ENCODE results near the gene CCDC28B.
"Not testable (repeated sequence)": the region's sequence is repeated elsewhere in the genome, so short reads cannot be mapped to it uniquely, and the experiment has no call there.

The CCDC28B gene

GRCh38 chr1:32200226-32201010 lies at the start of gene CCDC28B:
Gene CCDC28B (plus strand): TSS chr1:32200595. CDS start chr1:32201936, 1,341 bp downstream.
- Histone ChIP-seq H3K4me3 (ENCODE audit: low read depth, low read length) (peak within 1 kb of the TSS; percentile 72), H3K27me3 (replicated peaks) (no peaks in the 10 kb centered on the region), H3K36me3 (replicated peaks) (peaks cover 28% of the 10 kb centered on the region), H3K27ac (peak within 1 kb of the TSS; percentile 86)
- DNase-seq = peak; percentile 68
- in situ Hi-C loops (cut with HindIII; ENCODE audit: low pct_ligation_motif_present, low sequenced_read_pairs) = no loop called here
- no peak for TF ChIP-seq CTCF (IDR thresholded peaks at IDR 0.05; ENCODE audit: low read depth, low read length, missing control alignments)

- H3K27ac ChIP-seq = peak overlapping the region; percentile 56
- no peak overlapping the region for H3K4me3 ChIP-seq (ENCODE audit: low read depth, low read length)
- in situ Hi-C loops (cut with HindIII; ENCODE audit: low pct_ligation_motif_present, low sequenced_read_pairs) = no loop called here
- H3K36me3 ChIP-seq (replicated peaks) = peaks cover 3% of the 10 kb centered on the region
- no peak for TF ChIP-seq CTCF (IDR thresholded peaks at IDR 0.05; ENCODE audit: low read depth, low read length, missing control alignments)
- no peak for DNase-seq
- no peaks in the 10 kb centered on the region for H3K27me3 ChIP-seq (replicated peaks)
Measured at GRCh38 chr1:32150847-32151246, 49.5 kb upstream of the CCDC28B start.

- in situ Hi-C loops (cut with HindIII; ENCODE audit: low pct_ligation_motif_present, low sequenced_read_pairs) = no loop called here
- Histone ChIP-seq H3K27me3 (replicated peaks) (no peaks in the 10 kb centered on the region), H3K36me3 (replicated peaks) (peaks cover 6% of the 10 kb centered on the region), H3K4me3 (ENCODE audit: low read depth, low read length) (no peak overlapping the region), H3K27ac (peak overlapping the region; percentile 56)
- TF ChIP-seq CTCF (IDR thresholded peaks at IDR 0.05; ENCODE audit: low read depth, low read length, missing control alignments) = no peak
- peak; percentile 67 for DNase-seq
Measured at GRCh38 chr1:32151319-32151787, 49.0 kb upstream of the CCDC28B start.

GRCh38 chr1:32159189-32159588 lies 41.2 kb upstream of the CCDC28B start:
- no peak for DNase-seq
- Histone ChIP-seq H3K4me3 (ENCODE audit: low read depth, low read length) (no peak overlapping the region), H3K36me3 (replicated peaks) (peaks cover 69% of the 10 kb centered on the region), H3K27ac (no peak overlapping the region), H3K27me3 (replicated peaks) (no peaks in the 10 kb centered on the region)
- in situ Hi-C loops (cut with HindIII; ENCODE audit: low pct_ligation_motif_present, low sequenced_read_pairs) = no loop called here
- no peak for TF ChIP-seq CTCF (IDR thresholded peaks at IDR 0.05; ENCODE audit: low read depth, low read length, missing control alignments)

- H3K36me3 ChIP-seq (replicated peaks) = peaks cover 62% of the 10 kb centered on the region
- in situ Hi-C loops (cut with HindIII; ENCODE audit: low pct_ligation_motif_present, low sequenced_read_pairs) = no loop called here
- DNase-seq = no peak
- no peak for TF ChIP-seq CTCF (IDR thresholded peaks at IDR 0.05; ENCODE audit: low read depth, low read length, missing control alignments)
- no peak overlapping the region for H3K27ac ChIP-seq
- H3K27me3 ChIP-seq (replicated peaks) = no peaks in the 10 kb centered on the region
- H3K4me3 ChIP-seq (ENCODE audit: low read depth, low read length) = no peak overlapping the region
Measured at GRCh38 chr1:32163405-32163804, 37.0 kb upstream of the CCDC28B start.

- H3K27ac ChIP-seq; DNase-seq; H3K4me3 ChIP-seq (ENCODE audit: low read depth, low read length); H3K27me3 ChIP-seq (replicated peaks); in situ Hi-C loops (cut with HindIII; ENCODE audit: low pct_ligation_motif_present, low sequenced_read_pairs): not testable (repeated sequence)
- H3K36me3 ChIP-seq (replicated peaks) = peaks cover 56% of the 10 kb centered on the region
Measured at GRCh38 chr1:32165633-32166032, 34.8 kb upstream of the CCDC28B start.
